Endothelial cell of umbilical vein (primary cell): ENCODE data around the gene TRPV2.

Experiments
- MYC ChIP-seq: IDR thresholded peaks from one replicate; pipeline ENCODE4 v1.6.1; 2011; ENCODE audit warnings: mild to moderate bottlenecking, low read depth, low read length
- POLR2AphosphoS5 ChIP-seq: IDR thresholded peaks from 2 replicates; pipeline ENCODE4 v1.6.1; 2012; ENCODE audit warnings: low read depth, mild to moderate bottlenecking, control low read depth, low read length, moderate library complexity; ENCODE audit not compliant: insufficient read depth
- TF ChIP-seq, protein P1 (sequence below), 2 donors: IDR thresholded peaks; 1 replicate in 1 of 2; 2 replicates in 1 of 2; pipeline ENCODE4 v1.5.1; 2011; ENCODE audit warnings: low read length in 2 of 2, mild to moderate bottlenecking in 2 of 2, moderate library complexity in 2 of 2, control low read depth in 1 of 2, inconsistent platforms in 1 of 2, low read depth in 1 of 2; ENCODE audit not compliant: insufficient read depth in 1 of 2; ENCODE audit errors: extremely low read depth in 1 of 2

DNA sequence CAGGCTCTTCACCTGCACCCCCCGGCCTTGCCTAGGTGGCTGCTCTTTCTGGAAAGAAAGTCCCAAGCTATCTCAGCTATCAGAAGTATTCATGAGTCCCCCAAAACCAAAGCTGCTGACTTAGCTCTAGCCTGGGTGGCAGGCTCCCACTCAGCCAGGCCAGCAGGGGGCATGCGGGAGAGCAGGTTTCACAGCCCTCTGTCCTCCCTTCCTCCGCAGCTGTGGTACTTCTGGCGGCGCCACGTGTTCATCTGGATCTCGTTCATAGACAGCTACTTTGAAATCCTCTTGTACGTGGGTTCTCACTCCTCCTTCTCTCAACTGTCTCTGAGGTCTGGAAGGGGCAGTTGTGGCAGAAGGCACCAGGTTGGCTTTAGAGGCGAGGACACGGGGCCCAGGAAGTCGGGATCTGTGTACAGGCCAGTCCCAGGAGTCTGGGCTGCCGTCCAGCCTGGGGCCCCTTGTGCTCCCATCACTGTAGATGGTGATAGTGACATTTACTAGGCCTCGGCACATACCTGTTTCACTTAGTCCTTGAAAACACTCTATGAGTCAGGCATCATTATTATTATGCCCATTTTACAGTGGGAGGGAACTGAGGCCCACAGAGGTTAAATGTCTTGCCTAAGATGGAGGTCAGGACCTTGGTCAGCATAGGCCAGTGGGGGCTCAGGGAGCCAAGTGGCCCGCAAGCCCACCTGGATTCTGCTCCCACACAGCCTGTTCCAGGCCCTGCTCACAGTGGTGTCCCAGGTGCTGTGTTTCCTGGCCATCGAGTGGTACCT, 12.9 kb downstream of the TRPV2 start:
- no peak for TF ChIP-seq MYC
- TF ChIP-seq, protein P1, sequence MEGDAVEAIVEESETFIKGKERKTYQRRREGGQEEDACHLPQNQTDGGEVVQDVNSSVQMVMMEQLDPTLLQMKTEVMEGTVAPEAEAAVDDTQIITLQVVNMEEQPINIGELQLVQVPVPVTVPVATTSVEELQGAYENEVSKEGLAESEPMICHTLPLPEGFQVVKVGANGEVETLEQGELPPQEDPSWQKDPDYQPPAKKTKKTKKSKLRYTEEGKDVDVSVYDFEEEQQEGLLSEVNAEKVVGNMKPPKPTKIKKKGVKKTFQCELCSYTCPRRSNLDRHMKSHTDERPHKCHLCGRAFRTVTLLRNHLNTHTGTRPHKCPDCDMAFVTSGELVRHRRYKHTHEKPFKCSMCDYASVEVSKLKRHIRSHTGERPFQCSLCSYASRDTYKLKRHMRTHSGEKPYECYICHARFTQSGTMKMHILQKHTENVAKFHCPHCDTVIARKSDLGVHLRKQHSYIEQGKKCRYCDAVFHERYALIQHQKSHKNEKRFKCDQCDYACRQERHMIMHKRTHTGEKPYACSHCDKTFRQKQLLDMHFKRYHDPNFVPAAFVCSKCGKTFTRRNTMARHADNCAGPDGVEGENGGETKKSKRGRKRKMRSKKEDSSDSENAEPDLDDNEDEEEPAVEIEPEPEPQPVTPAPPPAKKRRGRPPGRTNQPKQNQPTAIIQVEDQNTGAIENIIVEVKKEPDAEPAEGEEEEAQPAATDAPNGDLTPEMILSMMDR (IDR thresholded peaks at IDR 0.05; ENCODE audit: extremely low read depth in 1 of 2, insufficient read depth in 1 of 2, low read depth in 1 of 2, low read length in 2 of 2), result peak; percentile 61 to 81
- TF ChIP-seq POLR2AphosphoS5, result no peak
